K562 (cell line): ENCODE data around the gene MAST1. TPM values are rescaled to one million over a fixed set of nuclear protein-coding genes. Genes with fewer than 3 reads are reported as not detected.

Source experiments
- CBX5 ChIP-seq: IDR thresholded peaks from 2 replicates; pipeline ENCODE4 v1.6.1; 2014; ENCODE audit warnings: low read depth, borderline replicate concordance
- CGGBP1 ChIP-seq: fragments of 250-450 bp; sonication (Bioruptor Pico); IDR thresholded peaks from 2 replicates; pipeline ENCODE4 v1.9.0; 2021; ENCODE audit warnings: mild to moderate bottlenecking
- CREB1 ChIP-seq, 2 experiments: sonication (generic) in 1 of 2; formaldehyde crosslinking in 1 of 2; IDR thresholded peaks; 2 replicates each; pipeline versions ENCODE4 v1.6.1 to v1.8.0; 2012 to 2022; ENCODE audit warnings: inconsistent platforms in 1 of 2, mild to moderate bottlenecking in 1 of 2, missing genetic modification reagents in 1 of 2, moderate library complexity in 1 of 2
- E4F1 ChIP-seq: fragments of 250-450 bp; sonication (Bioruptor Pico); IDR thresholded peaks from 2 replicates; pipeline ENCODE4 v1.5.0; 2021; ENCODE audit warnings: mild to moderate bottlenecking, borderline replicate concordance
- EP300 ChIP-seq: IDR thresholded peaks from 2 replicates; pipeline ENCODE4 v1.6.1; 2012; ENCODE audit warnings: low read length, improper control_type of control experiment
- HDAC6 ChIP-seq: IDR thresholded peaks from 2 replicates; pipeline ENCODE4 v1.6.1; 2012; ENCODE audit warnings: low read depth, mild to moderate bottlenecking, control low read depth, inconsistent platforms, low read length, moderate library complexity
- IRF2 ChIP-seq: sonication (generic); formaldehyde crosslinking; IDR thresholded peaks from 2 replicates; pipeline ENCODE4 v1.8.1; 2022; ENCODE audit warnings: mild to moderate bottlenecking, missing genetic modification reagents
- MITF ChIP-seq: IDR thresholded peaks from 2 replicates; pipeline ENCODE4 v1.6.1; 2014; ENCODE audit warnings: antibody characterized with exemption
- MYNN ChIP-seq, 2 experiments: sonication (generic); formaldehyde crosslinking in 1 of 2; IDR thresholded peaks; 2 replicates each; pipeline versions ENCODE4 v1.5.0 to v1.6.1; 2016 to 2020; ENCODE audit warnings: antibody characterized with exemption in 1 of 2, missing genetic modification reagents in 1 of 2
- PHB2 ChIP-seq: fragments of 450-650 bp; IDR thresholded peaks from 2 replicates; pipeline ENCODE4 v1.6.1; 2017; ENCODE audit warnings: low read depth
- RAD21 ChIP-seq, 2 experiments: fragments of 250-450 bp in 1 of 2; fragments of 450-650 bp in 1 of 2; sonication (Bioruptor Pico) in 1 of 2; formaldehyde crosslinking in 1 of 2; IDR thresholded peaks in 1 of 2; conservative IDR thresholded peaks in 1 of 2; 2 replicates each; pipeline versions ENCODE4 v1.4.0 to v1.8.0; 2020 to 2022; ENCODE audit warnings: mild to moderate bottlenecking in 2 of 2, moderate library complexity in 1 of 2
- RBM22 ChIP-seq: fragments of 200-400 bp; formaldehyde crosslinking; IDR thresholded peaks from 2 replicates; pipeline ENCODE4 v1.6.1; 2018; ENCODE audit warnings: low read length, low read depth; ENCODE audit not compliant: poor library complexity, severe bottlenecking
- RHOXF2B ChIP-seq: fragments of 250-450 bp; sonication (Bioruptor Pico); conservative IDR thresholded peaks from 2 replicates; pipeline ENCODE4 v1.5.1; 2021
- STAG1 ChIP-seq: sonication (generic); formaldehyde crosslinking; IDR thresholded peaks from 2 replicates; pipeline ENCODE4 v1.5.0; 2020; ENCODE audit warnings: missing genetic modification reagents, borderline replicate concordance
- STAT5B ChIP-seq: fragments of 250-450 bp; sonication (Bioruptor Pico); IDR thresholded peaks from 2 replicates; pipeline ENCODE4 v1.8.0; 2021; ENCODE audit warnings: mild to moderate bottlenecking, inconsistent platforms
- TEAD4 ChIP-seq, 2 experiments: sonication (generic) in 1 of 2; formaldehyde crosslinking in 1 of 2; IDR thresholded peaks; 2 replicates each; pipeline versions ENCODE4 v1.6.1 to v1.8.0; 2012 to 2022; ENCODE audit warnings: borderline replicate concordance in 1 of 2, inconsistent platforms in 1 of 2, low read length in 1 of 2, mild to moderate bottlenecking in 1 of 2, missing genetic modification reagents in 1 of 2
- ZBTB26 ChIP-seq: fragments of 450-650 bp; formaldehyde crosslinking; IDR thresholded peaks from 2 replicates; pipeline ENCODE4 v1.4.0; 2022; ENCODE audit warnings: missing genetic modification characterization
- ZEB2 ChIP-seq: fragments of 450-650 bp; IDR thresholded peaks from 2 replicates; pipeline ENCODE4 v1.6.1; 2016
- polyA plus RNA-seq, 8 experiments: library from polyadenylated mRNA; depleted of rRNA in 4 of 8; stranded (reverse) in 5 of 8; unstranded in 3 of 8; fragments of >200 nt; fragmentation: Nextera tagmentation in 2 of 8; fragmentation: Illumina TruSeq in 1 of 8; extraction: Ambion mirVana in 2 of 8; extraction: Trizol in 1 of 8; gene quantifications; 2 replicates each; pipeline versions ENCODE4 v1.2.1 to v1.2.3, GENCODE V29; 2011 to 2014; ENCODE audit warnings: inconsistent platforms in 1 of 8, missing spikeins in 1 of 8
- total RNA-seq, 7 experiments: library from RNA; depleted of rRNA in 6 of 7; stranded (reverse); fragments of >200 nt in 6 of 7; fragmentation: Illumina TruSeq in 2 of 7; extraction: Trizol in 2 of 7; gene quantifications; 2 replicates each; pipeline versions ENCODE4 v1.2.1 to v1.2.3, GENCODE V29; 2011 to 2021; ENCODE audit warnings: low replicate concordance in 1 of 7
- TF ChIP-seq, protein P1 (sequence below), 3 experiments: IDR thresholded peaks in 2 of 3; conservative IDR thresholded peaks in 1 of 3; 2 replicates each; pipeline ENCODE4 v1.5.1; 2011 to 2012; ENCODE audit warnings: low read length in 3 of 3, mild to moderate bottlenecking in 3 of 3, control low read depth in 2 of 3, improper control_type of control experiment in 1 of 3, inconsistent platforms in 1 of 3, low read depth in 1 of 3, mixed read lengths in 1 of 3, moderate library complexity in 1 of 3; ENCODE audit not compliant: insufficient read depth in 2 of 3

MAST1 gene
- total and polyA plus RNA-seq, 9 of the 15 experiments (the other 6 are each of a cell fraction or from before 2014, with no cell fraction given) = 0.48 to 10.3 (median 3.9) TPM

- no peak; the same call in 1 of the 2 replicates for TF ChIP-seq TEAD4 (IDR thresholded peaks at IDR 0.05; ENCODE audit: low read length)
- TF ChIP-seq TEAD4 (CRISPR knock-in tag; IDR thresholded peaks at IDR 0.05; ENCODE audit: borderline replicate concordance) = no peak
- TF ChIP-seq STAT5B (CRISPR knock-in tag) = no peak
- TF ChIP-seq CREB1 (IDR thresholded peaks at IDR 0.05) = peak; percentile 77
- peak; percentile 88 for TF ChIP-seq CREB1 (CRISPR knock-in tag; IDR thresholded peaks at IDR 0.05)
- TF ChIP-seq STAG1 (CRISPR knock-in tag) = no peak
- no peak for TF ChIP-seq E4F1 (CRISPR knock-in tag)
- no peak for TF ChIP-seq IRF2 (CRISPR knock-in tag)
- TF ChIP-seq CBX5 = 0 out of 2 replicates have a peak, but pooled peaks have one; percentile 22
- TF ChIP-seq RAD21 (CRISPR knock-in tag; conservative IDR thresholded peaks at IDR 0.05 in 1 of 2, IDR thresholded peaks at IDR 0.05 in 1 of 2) = peak in 1 of 2 experiments; percentile 18; a peak in 2 of 4 replicates
- peak; percentile 98 for TF ChIP-seq RBM22
- peak; percentile 23; the same call in 1 of the 2 replicates for TF ChIP-seq EP300
- TF ChIP-seq HDAC6 = peak; percentile 82; the same call in 1 of the 2 replicates
- TF ChIP-seq MYNN (IDR thresholded peaks at IDR 0.05) = peak; percentile 43; the same call in 1 of the 2 replicates
- no peak for TF ChIP-seq MYNN (CRISPR knock-in tag; IDR thresholded peaks at IDR 0.05)
- TF ChIP-seq ZEB2 = 0 out of 2 replicates have a peak, but pooled peaks have one; percentile 26
- TF ChIP-seq, protein P1, sequence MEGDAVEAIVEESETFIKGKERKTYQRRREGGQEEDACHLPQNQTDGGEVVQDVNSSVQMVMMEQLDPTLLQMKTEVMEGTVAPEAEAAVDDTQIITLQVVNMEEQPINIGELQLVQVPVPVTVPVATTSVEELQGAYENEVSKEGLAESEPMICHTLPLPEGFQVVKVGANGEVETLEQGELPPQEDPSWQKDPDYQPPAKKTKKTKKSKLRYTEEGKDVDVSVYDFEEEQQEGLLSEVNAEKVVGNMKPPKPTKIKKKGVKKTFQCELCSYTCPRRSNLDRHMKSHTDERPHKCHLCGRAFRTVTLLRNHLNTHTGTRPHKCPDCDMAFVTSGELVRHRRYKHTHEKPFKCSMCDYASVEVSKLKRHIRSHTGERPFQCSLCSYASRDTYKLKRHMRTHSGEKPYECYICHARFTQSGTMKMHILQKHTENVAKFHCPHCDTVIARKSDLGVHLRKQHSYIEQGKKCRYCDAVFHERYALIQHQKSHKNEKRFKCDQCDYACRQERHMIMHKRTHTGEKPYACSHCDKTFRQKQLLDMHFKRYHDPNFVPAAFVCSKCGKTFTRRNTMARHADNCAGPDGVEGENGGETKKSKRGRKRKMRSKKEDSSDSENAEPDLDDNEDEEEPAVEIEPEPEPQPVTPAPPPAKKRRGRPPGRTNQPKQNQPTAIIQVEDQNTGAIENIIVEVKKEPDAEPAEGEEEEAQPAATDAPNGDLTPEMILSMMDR (IDR thresholded peaks at IDR 0.05 in 2 of 3, conservative IDR thresholded peaks at IDR 0.05 in 1 of 3; ENCODE audit: insufficient read depth in 2 of 3, low read depth in 1 of 3, low read length in 3 of 3) = peak in 1 of 3 experiments; percentile 12; a peak in 1 of 6 replicates
- no peak for TF ChIP-seq RHOXF2B (CRISPR knock-in tag)
- peak; percentile 86 for TF ChIP-seq CGGBP1 (CRISPR knock-in tag)
- TF ChIP-seq MITF = peak; percentile 17; the same call in 1 of the 2 replicates
- TF ChIP-seq PHB2 = no peak
- 0 out of 2 replicates have a peak, but pooled peaks have one; percentile 44 for TF ChIP-seq ZBTB26 (CRISPR knock-in tag)
These were observed 46.8 kb upstream of the MAST1 start, which contains the start of gene JUNB (continued) for GRCh38 chr19:12791345-12792050.
